HG02642 (cell line): Measurements from ENCODE around the gene PROCR.
"Not testable (repeated sequence)": the region's sequence is repeated elsewhere in the genome, so short reads cannot be mapped to it uniquely, and the experiment has no call there.

Experiments used
- ATAC-seq: cut with Tn5 transposase; IDR thresholded peaks from one replicate; pipeline ENCODE4 v1.9.1; 2021; ENCODE audit warnings: mild to moderate bottlenecking; ENCODE audit not compliant: unreplicated experiment, poor library complexity

The PROCR gene

GRCh38 chr20:35191419-35192117, 19.7 kb downstream of the PROCR start:
- ATAC-seq, result no peak

DNA sequence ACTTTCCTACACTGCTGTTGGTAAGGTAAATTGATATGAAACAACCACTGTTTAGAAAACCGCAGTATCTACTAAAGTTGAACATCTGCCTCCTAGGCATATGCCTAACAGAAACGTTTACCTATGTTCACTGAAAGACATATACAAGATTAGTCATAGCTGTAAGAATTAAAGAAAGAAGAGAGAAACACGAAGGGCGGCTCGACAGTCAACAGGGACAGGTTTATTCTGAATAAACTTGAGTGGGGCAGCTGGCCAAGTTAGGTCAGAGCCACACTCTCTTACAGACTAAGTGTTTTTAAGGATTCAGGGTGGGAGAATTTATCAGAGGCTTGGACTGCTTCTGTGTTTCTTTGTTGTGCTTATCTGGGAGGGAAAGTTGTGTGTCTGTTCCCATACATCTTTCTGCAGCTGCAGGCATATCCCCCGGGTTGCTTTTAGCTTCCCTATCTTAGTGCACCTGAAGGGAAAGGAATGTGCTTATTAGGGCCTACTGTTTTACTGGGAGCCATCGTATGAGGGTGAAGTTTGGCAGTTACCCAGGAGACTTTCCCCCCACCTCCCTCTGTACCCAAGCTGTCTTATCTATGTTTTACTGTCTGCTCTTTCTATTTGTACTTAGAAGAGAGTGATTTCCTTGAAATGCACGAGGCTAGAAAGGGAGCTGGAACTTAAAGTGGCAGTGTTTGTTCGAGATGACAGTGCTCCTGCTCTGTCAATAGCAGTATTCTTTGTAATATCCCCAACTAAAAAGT, 20.4 kb downstream of the PROCR start:
- no peak for ATAC-seq

- not testable (repeated sequence) for ATAC-seq
Measured at GRCh38 chr20:35193031-35193791, 21.3 kb downstream of the PROCR start.

DNA sequence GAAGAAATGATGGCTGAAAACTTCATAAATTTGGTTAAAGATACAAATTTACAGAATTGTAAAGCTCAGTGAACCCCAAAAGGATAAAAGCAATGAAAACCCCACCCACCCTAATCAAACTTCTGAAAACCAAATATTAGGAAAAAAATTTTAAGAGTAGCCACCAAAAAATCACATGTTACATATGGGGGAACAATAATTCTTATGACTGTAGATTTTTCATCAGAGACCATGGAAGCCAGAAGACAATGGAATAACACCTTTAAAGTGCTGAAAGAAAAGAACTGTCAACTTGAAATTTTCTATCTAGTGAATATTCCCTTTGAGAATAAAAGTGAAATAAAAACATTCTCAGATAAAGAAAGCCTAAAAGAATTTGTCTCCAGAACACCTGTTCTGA, 24.4 kb downstream of the PROCR start:
- no peak for ATAC-seq

DNA sequence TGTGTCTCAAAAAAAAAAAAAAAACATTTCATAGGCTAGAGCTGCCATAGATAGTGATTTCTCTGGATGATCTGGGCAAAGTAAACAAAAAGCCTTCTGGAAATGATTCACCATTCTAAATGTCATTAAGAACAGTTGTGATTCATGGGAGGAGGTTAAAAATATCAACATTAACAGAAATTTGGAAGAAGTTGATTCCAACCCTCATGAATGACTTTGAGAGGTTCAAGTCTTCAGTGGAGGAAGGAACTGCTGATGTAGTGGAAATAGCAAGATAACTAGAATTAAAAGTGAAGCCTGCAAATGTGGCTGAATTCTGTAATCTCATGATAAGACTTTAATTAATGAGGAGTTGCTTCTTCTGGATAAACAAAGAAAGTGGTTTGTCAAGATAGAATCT, 27.9 kb downstream of the PROCR start:
- no peak for ATAC-seq

DNA sequence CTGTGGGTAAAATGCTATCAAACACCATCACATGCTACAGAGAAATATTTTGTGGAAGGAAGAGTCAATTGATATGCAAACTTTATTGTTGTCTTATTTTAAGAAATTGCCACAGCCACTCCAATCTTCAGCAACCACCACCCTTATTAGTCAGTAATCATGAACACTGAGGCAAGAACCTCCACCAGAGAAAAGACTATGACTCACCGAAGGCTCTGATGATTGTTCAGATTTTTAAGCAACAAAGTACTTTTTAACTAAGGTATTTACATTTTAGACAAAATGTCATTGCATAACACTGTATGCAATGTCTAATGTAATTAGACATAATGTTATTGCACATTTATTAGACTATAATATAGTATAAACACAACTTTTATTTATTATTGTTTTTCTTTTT, 28.4 kb downstream of the PROCR start:
- no peak for ATAC-seq

GRCh38 chr20:35201467-35201866, 29.6 kb downstream of the PROCR start:
- not testable (repeated sequence) for ATAC-seq

DNA sequence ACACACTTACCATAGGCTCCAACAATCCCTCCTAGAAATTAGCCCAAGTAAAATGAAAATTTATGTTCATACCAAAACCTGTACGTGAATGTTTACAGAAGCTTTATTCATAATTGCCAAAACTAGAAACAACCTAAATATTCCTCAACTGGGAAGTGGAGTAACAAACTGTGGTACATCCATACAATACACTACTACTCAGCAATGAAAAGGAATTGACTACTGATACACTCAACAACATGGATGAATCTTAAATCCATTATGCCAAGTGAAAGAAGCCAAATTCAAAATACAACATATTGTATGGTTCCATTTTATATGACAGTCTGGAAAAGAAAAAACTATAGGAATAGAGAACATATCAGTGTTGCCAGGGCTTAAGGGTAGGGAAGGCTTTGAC, 34.9 kb downstream of the PROCR start:
- ATAC-seq, result no peak

- no peak for ATAC-seq
Measured at GRCh38 chr20:35207950-35208611, 36.2 kb downstream of the PROCR start.

DNA sequence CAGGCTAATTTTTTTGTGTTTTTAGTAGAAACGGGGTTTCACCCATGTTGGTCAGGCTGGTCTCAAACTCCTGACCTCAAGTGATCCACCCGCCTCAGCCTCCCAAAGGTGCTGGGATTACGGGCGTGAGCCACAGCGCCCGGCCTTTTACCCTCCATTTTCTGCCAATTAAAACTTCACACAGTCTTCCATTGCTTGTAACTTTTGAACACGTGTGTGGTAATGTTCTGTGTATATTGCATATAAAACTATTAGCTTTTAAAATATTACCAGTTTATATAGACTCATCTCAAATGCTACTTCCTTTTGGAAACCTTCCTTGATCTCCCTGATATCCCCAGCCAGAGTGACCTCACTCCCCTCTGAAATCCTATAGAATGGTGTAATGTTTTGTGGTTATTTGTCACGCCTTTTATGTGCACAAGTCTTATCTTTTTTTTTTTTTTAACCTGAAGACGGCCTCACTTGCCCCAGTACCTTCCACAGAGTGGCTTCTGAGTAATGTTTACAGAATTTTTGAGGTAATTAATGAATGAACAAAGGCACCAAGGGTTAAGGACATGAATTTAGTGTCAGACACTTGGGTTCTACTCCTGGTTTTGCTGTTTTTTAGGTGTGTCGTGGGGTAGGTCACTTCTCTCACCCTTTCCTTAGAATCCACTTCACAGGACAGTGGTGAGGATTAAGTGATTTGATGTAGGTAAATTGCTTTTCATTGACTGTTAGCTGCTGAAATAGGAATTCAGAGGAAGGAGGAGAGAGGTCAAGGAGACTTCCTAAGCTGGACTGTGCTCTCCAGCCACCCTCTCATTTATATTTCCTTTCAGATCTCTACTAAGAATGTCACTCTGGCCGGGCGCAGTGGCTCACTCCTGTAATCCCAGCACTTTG, 43.4 kb downstream of the PROCR start:
- ATAC-seq, result no peak

DNA sequence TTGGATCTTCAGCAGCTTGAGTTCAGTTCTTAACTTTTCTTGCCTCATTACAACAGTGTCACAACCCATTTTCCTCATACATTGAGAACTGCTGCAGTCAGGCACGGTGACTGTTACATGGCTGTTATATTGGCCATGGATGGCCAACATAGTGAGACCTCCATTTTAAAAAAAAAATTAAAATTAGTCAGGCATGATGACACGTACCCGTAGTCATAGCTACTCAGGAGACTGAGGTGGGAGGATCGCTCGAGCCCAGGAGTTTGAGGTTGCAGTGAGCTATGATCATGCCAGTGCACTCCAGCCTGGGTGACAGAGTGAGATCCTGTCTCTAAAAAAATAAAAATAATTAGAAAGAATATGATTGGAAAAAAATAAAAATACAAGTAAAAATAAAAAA, 44.7 kb downstream of the PROCR start:
- ATAC-seq, result no peak

DNA sequence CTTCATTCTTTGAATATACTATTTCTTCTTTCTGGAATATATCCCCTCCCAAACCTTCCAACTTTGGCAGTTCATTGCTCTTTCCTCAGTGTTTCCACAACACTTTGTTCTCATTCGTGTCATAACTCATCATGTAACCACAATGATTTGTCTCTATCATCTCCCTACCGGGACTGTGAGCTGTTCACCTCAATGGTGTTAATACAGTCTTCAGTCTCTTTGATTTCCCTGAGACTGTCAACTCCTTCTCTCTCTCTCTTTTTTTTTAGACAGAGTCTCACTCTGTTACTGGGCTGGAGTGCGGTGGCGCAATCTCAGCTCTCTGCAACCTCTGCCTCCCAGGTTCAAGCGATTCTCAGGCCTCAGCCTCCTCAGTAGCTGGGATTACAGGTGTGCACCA, 52.1 kb downstream of the PROCR start:
- no peak for ATAC-seq

- no peak for ATAC-seq
Measured at GRCh38 chr20:35224536-35224935, 52.7 kb downstream of the PROCR start.

GRCh38 chr20:35225319-35226125, 53.6 kb downstream of the PROCR start:
- no peak for ATAC-seq

GRCh38 chr20:35226126-35226883, 54.4 kb downstream of the PROCR start, which contains the start of gene MMP24:
Gene MMP24, plus strand, starts transcription at chr20:35226690. Its CDS starts 49 bp downstream, at chr20:35226739.
- no peak for ATAC-seq
